Keratinocyte (primary cell): ENCODE measurements around the gene AP4B1. TPM values are rescaled to one million over a fixed set of nuclear protein-coding genes. Genes with fewer than 3 reads are reported as not detected.

Experiments
- DNase-seq: peaks from one replicate; pipeline ENCODE4 v3.0.0-alpha.2; 2011; ENCODE audit warnings: low read depth, missing footprints, low spot score
- FAIRE-seq: peaks from 2 replicates; lab custom pipeline; 2011; peaks lifted over from hg19 to GRCh38; lab: Jason Lieb, UNC
- H2AFZ ChIP-seq: 2 replicates; pipeline ENCODE4 v1.6.0; 2012; ENCODE audit warnings: low read length, control low read depth, inconsistent platforms; ENCODE audit not compliant: control insufficient read depth
- H3K27ac ChIP-seq: 2 replicates; pipeline ENCODE4 v1.5.1; 2011; ENCODE audit warnings: low read length; ENCODE audit not compliant: control insufficient read depth, insufficient read depth
- H3K27me3 ChIP-seq: 3 replicates; pipeline ENCODE4 v1.6.0; 2011; ENCODE audit warnings: low read length; ENCODE audit not compliant: control insufficient read depth, insufficient read depth; ENCODE audit errors: extremely low read depth
- H3K36me3 ChIP-seq, 2 experiments: 2 replicates in 1 of 2; 3 replicates in 1 of 2; pipeline ENCODE4 v1.5.1; 2011; ENCODE audit warnings: low read length in 2 of 2, mild to moderate bottlenecking in 1 of 2; ENCODE audit not compliant: control insufficient read depth in 2 of 2, insufficient read depth in 2 of 2; ENCODE audit errors: extremely low read depth in 1 of 2
- H3K4me1 ChIP-seq: 3 replicates; pipeline ENCODE4 v1.5.1; 2011; ENCODE audit warnings: low read length; ENCODE audit not compliant: control insufficient read depth, insufficient read depth; ENCODE audit errors: extremely low read depth
- H3K4me2 ChIP-seq: 3 replicates; pipeline ENCODE4 v1.6.0; 2011; ENCODE audit warnings: low read depth, low read length; ENCODE audit not compliant: control insufficient read depth, insufficient read depth; ENCODE audit errors: extremely low read depth
- H3K4me3 ChIP-seq, 3 experiments: fragments of 200-600 bp in 1 of 3; sonication (generic) in 1 of 3; 2 replicates in 2 of 3; 3 replicates in 1 of 3; pipeline ENCODE4 v1.5.1; 2011 to 2016; ENCODE audit warnings: low read length in 3 of 3, mild to moderate bottlenecking in 3 of 3, control low read depth in 2 of 3, inconsistent platforms in 1 of 3, low read depth in 1 of 3, mixed read lengths in 1 of 3, mixed run types in 1 of 3, moderate library complexity in 1 of 3; ENCODE audit not compliant: control insufficient read depth in 2 of 3, insufficient read depth in 2 of 3; ENCODE audit errors: extremely low read depth in 1 of 3
- H3K79me2 ChIP-seq: 2 replicates; pipeline ENCODE4 v1.6.0; 2012; ENCODE audit warnings: low read length; ENCODE audit not compliant: control insufficient read depth, insufficient read depth
- H3K9ac ChIP-seq: 3 replicates; pipeline ENCODE4 v1.6.0; 2011; ENCODE audit warnings: low read length; ENCODE audit not compliant: control insufficient read depth, insufficient read depth; ENCODE audit errors: extremely low read depth
- H3K9me1 ChIP-seq: 3 replicates; pipeline ENCODE4 v1.6.0; 2011; ENCODE audit warnings: low read length; ENCODE audit not compliant: control insufficient read depth, insufficient read depth; ENCODE audit errors: extremely low read depth
- H3K9me3 ChIP-seq: 2 replicates; pipeline ENCODE4 v1.5.1; 2012; ENCODE audit warnings: low read depth, low read length; ENCODE audit not compliant: control insufficient read depth
- H4K20me1 ChIP-seq: 3 replicates; pipeline ENCODE4 v1.6.0; 2011; ENCODE audit warnings: low read length; ENCODE audit not compliant: control insufficient read depth, insufficient read depth; ENCODE audit errors: extremely low read depth
- CTCF ChIP-seq, 3 experiments: IDR thresholded peaks in 1 of 3; conservative IDR thresholded peaks in 1 of 3; optimal IDR thresholded peaks in 1 of 3; 2 replicates in 2 of 3; 3 replicates in 1 of 3; pipeline versions ENCODE3 to v1.5.1; 2011; ENCODE audit warnings: low read length in 3 of 3, mild to moderate bottlenecking in 3 of 3, moderate library complexity in 2 of 3, control low read depth in 1 of 3, inconsistent platforms in 1 of 3; ENCODE audit not compliant: insufficient read depth in 2 of 3; ENCODE audit errors: extremely low read depth in 1 of 3
- EZH2 ChIP-seq: IDR thresholded peaks from one replicate; pipeline ENCODE4 v1.6.1; 2012; ENCODE audit warnings: inconsistent platforms, mild to moderate bottlenecking, low read length, moderate library complexity
- dilution Hi-C: fragments of 300-500 bp; cut with MboI; formaldehyde crosslinking; loops from one replicate; pipeline ENCODE4 v1.7.0; 2020; ENCODE audit warnings: low sequenced_read_pairs; ENCODE audit not compliant: extremely low pct_ligation_motif_present
- polyA plus RNA-seq, 5 experiments: library from polyadenylated mRNA; depleted of rRNA in 3 of 5; stranded (reverse) in 3 of 5; stranded (forward) in 1 of 5; unstranded in 1 of 5; fragments of >200 nt; gene quantifications; 1 replicate in 1 of 5; 2 replicates in 3 of 5; 3 replicates in 1 of 5; pipeline versions ENCODE4 v1.2.1 to v1.2.3, GENCODE V29; 2011 to 2012; ENCODE audit warnings: missing spikeins in 2 of 5, low read depth in 1 of 5, low replicate concordance in 1 of 5

The AP4B1 gene
- polyA plus RNA-seq, 1 donor (not counting 4 experiments of a cell fraction or from before 2014, with no cell fraction given), result 16.5 TPM

GRCh38 chr1:113913312-113913668 is 8.7 kb upstream of the AP4B1 start:
- no peak overlapping the region for H2AFZ ChIP-seq
- no peaks in the 10 kb centered on the region for H3K27me3 ChIP-seq
- no peaks in the 10 kb centered on the region for H4K20me1 ChIP-seq
- H3K4me3 ChIP-seq, result no peak overlapping the region
- no peak for TF ChIP-seq EZH2
- no peak for TF ChIP-seq CTCF (optimal IDR thresholded peaks at IDR 0.05 in 1 of 3, IDR thresholded peaks at IDR 0.05 in 1 of 3, conservative IDR thresholded peaks at IDR 0.05 in 1 of 3; ENCODE audit: extremely low read depth in 1 of 3, insufficient read depth in 2 of 3, low read length in 3 of 3)
- FAIRE-seq, result no peak
- DNase-seq, result no peak
- no peaks in the 10 kb centered on the region for H3K9me1 ChIP-seq
- no peaks in the 10 kb centered on the region for H3K79me2 ChIP-seq
- dilution Hi-C loops, result no loop called here
- H3K4me2 ChIP-seq, result no peak overlapping the region
- H3K9me3 ChIP-seq, result no peaks in the 10 kb centered on the region
- peaks cover 11 to 28% of the 10 kb centered on the region in 2 experiments for H3K36me3 ChIP-seq
- H3K9ac ChIP-seq, result no peak overlapping the region
- no peak overlapping the region for H3K27ac ChIP-seq
- H3K4me1 ChIP-seq, result peaks cover 4% of the 10 kb centered on the region

GRCh38 chr1:113912594-113913311 is 8.2 kb upstream of the AP4B1 start:
- H3K4me3 ChIP-seq, result no peak overlapping the region
- H3K36me3 ChIP-seq, result peaks cover 12 to 28% of the 10 kb centered on the region in 2 experiments

More at GRCh38 chr1:113912594-113913311, 8.2 kb upstream of the AP4B1 start:
- no peak overlapping the region for H3K4me2 ChIP-seq
- peaks cover 4% of the 10 kb centered on the region for H3K4me1 ChIP-seq
- TF ChIP-seq EZH2 (no peak), CTCF (optimal IDR thresholded peaks at IDR 0.05 in 1 of 3, IDR thresholded peaks at IDR 0.05 in 1 of 3, conservative IDR thresholded peaks at IDR 0.05 in 1 of 3; ENCODE audit: extremely low read depth in 1 of 3, insufficient read depth in 2 of 3, low read length in 3 of 3) (no peak)
- DNase-seq (no peak), FAIRE-seq (no peak)
- no peaks in the 10 kb centered on the region for H3K9me3 ChIP-seq
- no peak overlapping the region for H3K9ac ChIP-seq
- no peaks in the 10 kb centered on the region for H3K79me2 ChIP-seq
- H3K27me3 ChIP-seq, result no peaks in the 10 kb centered on the region
- no peaks in the 10 kb centered on the region for H4K20me1 ChIP-seq
- dilution Hi-C loops, result no loop called here
- H3K27ac ChIP-seq, result no peak overlapping the region
- H3K9me1 ChIP-seq, result no peaks in the 10 kb centered on the region
- no peak overlapping the region for H2AFZ ChIP-seq
